Esophagus squamous epithelium (tissue), 4 donors: ENCODE results near the gene IFNL1.

ENCODE experiments used
- CTCF ChIP-seq, 6 experiments: fragments of 450-650 bp in 4 of 6; fragments of 200-600 bp in 2 of 6; sonication (generic) in 2 of 6; IDR thresholded peaks; one replicate each; pipeline ENCODE4 v1.5.1; 2016 to 2019; ENCODE audit warnings: antibody characterized with exemption in 6 of 6, mild to moderate bottlenecking in 4 of 6, moderate library complexity in 4 of 6
- POLR2A ChIP-seq, 4 donors: fragments of 450-650 bp; IDR thresholded peaks; one replicate each; pipeline ENCODE4 v1.6.1; 2017; ENCODE audit warnings: antibody characterized with exemption in 4 of 4, mild to moderate bottlenecking in 4 of 4, moderate library complexity in 3 of 4

GRCh38 chr19:39265321-39265916 lies 30.8 kb upstream of the IFNL1 start:
- TF ChIP-seq CTCF (IDR thresholded peaks at IDR 0.05) (no peak), POLR2A (IDR thresholded peaks at IDR 0.05) (no peak)
